ENCODE data around the gene RNF152.
"Not testable (repeated sequence)": the region's sequence is repeated elsewhere in the genome, so short reads cannot be mapped to it uniquely, and the experiment has no call there.

RNF152 gene

GRCh38 chr18:61808286-61808685 lies 84.5 kb downstream of the RNF152 start:
- no peak for DNase-seq

GRCh38 chr18:61803393-61803792 lies 89.4 kb downstream of the RNF152 start:
- no peak for DNase-seq

GRCh38 chr18:61797696-61798590 lies 94.9 kb downstream of the RNF152 start:
- no peak for DNase-seq

- no peak for DNase-seq
Observed at GRCh38 chr18:61791031-61791430, 101.8 kb downstream of the RNF152 start.

GRCh38 chr18:61787011-61787670 lies 105.7 kb downstream of the RNF152 start:
- not testable (repeated sequence) for DNase-seq

GRCh38 chr18:61785588-61785987 lies 107.2 kb downstream of the RNF152 start:
- no peak for DNase-seq

GRCh38 chr18:61784834-61785233 lies 108.0 kb downstream of the RNF152 start:
- no peak for DNase-seq

GRCh38 chr18:61782545-61782944 lies 110.3 kb downstream of the RNF152 start:
- DNase-seq = no peak

GRCh38 chr18:61776201-61776600 lies 116.6 kb downstream of the RNF152 start:
- DNase-seq = not testable (repeated sequence)

GRCh38 chr18:61774846-61775245 lies 118.0 kb downstream of the RNF152 start:
- no peak for DNase-seq

GRCh38 chr18:61772293-61772848 lies 120.4 kb downstream of the RNF152 start:
- DNase-seq = no peak

GRCh38 chr18:61771861-61772260 lies 120.9 kb downstream of the RNF152 start:
- no peak for DNase-seq

- no peak for DNase-seq
Observed at GRCh38 chr18:61770279-61770678, 122.5 kb downstream of the RNF152 start.

- no peak for DNase-seq
Observed at GRCh38 chr18:61766266-61766884, 126.4 kb downstream of the RNF152 start.

- no peak for DNase-seq
Observed at GRCh38 chr18:61765097-61765496, 127.7 kb downstream of the RNF152 start.

GRCh38 chr18:61764381-61764780 lies 128.4 kb downstream of the RNF152 start:
- no peak for DNase-seq

- no peak for DNase-seq
Observed at GRCh38 chr18:61761875-61762274, 130.9 kb downstream of the RNF152 start.

Measured in inflammatory macrophage treated with lipopolysaccharide for 1 hour (primary cell).